Astrocyte (in vitro differentiated cells and primary cell): ENCODE data around the gene ROR1. TPM values are rescaled to one million over a fixed set of nuclear protein-coding genes. Genes with fewer than 3 reads are reported as not detected.

Experiments used
- DNase-seq: peaks from one replicate; pipeline ENCODE4 v3.0.0-alpha.2; 2010; ENCODE audit warnings: low read depth
- FAIRE-seq: peaks from 2 replicates; lab custom pipeline; 2011; peaks lifted over from hg19 to GRCh38; lab: Jason Lieb, UNC
- H2AFZ ChIP-seq: 2 replicates; pipeline ENCODE4 v1.6.0; 2012; ENCODE audit warnings: low read depth, low read length, inconsistent platforms
- H3K27ac ChIP-seq: 2 replicates; pipeline ENCODE4 v1.5.1; 2011; ENCODE audit warnings: low read depth, low read length, inconsistent platforms
- H3K27me3 ChIP-seq: 2 replicates; pipeline ENCODE4 v1.6.0; 2011; ENCODE audit warnings: low read length, inconsistent platforms; ENCODE audit not compliant: insufficient read depth
- H3K36me3 ChIP-seq: 2 replicates; pipeline ENCODE4 v1.5.1; 2011; ENCODE audit warnings: low read length, inconsistent platforms; ENCODE audit not compliant: insufficient read depth
- H3K4me1 ChIP-seq: 2 replicates; pipeline ENCODE4 v1.5.1; 2011; ENCODE audit warnings: low read length, inconsistent platforms; ENCODE audit not compliant: insufficient read depth
- H3K4me2 ChIP-seq: 2 replicates; pipeline ENCODE4 v1.6.0; 2012; ENCODE audit warnings: low read length, inconsistent platforms
- H3K4me3 ChIP-seq: 2 replicates; pipeline ENCODE4 v1.5.1; 2011; ENCODE audit warnings: low read depth, mild to moderate bottlenecking, low read length, inconsistent platforms; ENCODE audit not compliant: insufficient read depth
- H3K79me2 ChIP-seq: 2 replicates; pipeline ENCODE4 v1.6.0; 2012; ENCODE audit warnings: mild to moderate bottlenecking, low read length, inconsistent platforms; ENCODE audit not compliant: insufficient read depth
- H3K9ac ChIP-seq: 2 replicates; pipeline ENCODE4 v1.6.0; 2012; ENCODE audit warnings: mild to moderate bottlenecking, low read length, inconsistent platforms
- H3K9me3 ChIP-seq: 2 replicates; pipeline ENCODE4 v1.5.1; 2012; ENCODE audit warnings: low read depth, mild to moderate bottlenecking, low read length, inconsistent platforms; ENCODE audit not compliant: insufficient read depth
- H4K20me1 ChIP-seq: 2 replicates; pipeline ENCODE4 v1.6.0; 2012; ENCODE audit warnings: low read length, inconsistent platforms; ENCODE audit not compliant: insufficient read depth
- H3K27ac Mint-ChIP-seq: one replicate; pipeline ENCODE4 v1.8.0; 2021; ENCODE audit warnings: mild to moderate bottlenecking, mixed read lengths; ENCODE audit not compliant: unreplicated experiment
- H3K27me3 Mint-ChIP-seq: one replicate; pipeline ENCODE4 v1.8.0; 2021; ENCODE audit warnings: low read depth, mixed read lengths; ENCODE audit not compliant: unreplicated experiment
- H3K36me3 Mint-ChIP-seq: one replicate; pipeline ENCODE4 v1.8.0; 2021; ENCODE audit warnings: low read depth, mixed read lengths; ENCODE audit not compliant: unreplicated experiment
- H3K4me1 Mint-ChIP-seq: one replicate; pipeline ENCODE4 v1.8.0; 2021; ENCODE audit warnings: low read depth, mixed read lengths; ENCODE audit not compliant: unreplicated experiment
- H3K4me3 Mint-ChIP-seq: one replicate; pipeline ENCODE4 v1.8.0; 2021; ENCODE audit warnings: mild to moderate bottlenecking, moderate library complexity, mixed read lengths; ENCODE audit not compliant: unreplicated experiment
- H3K9me3 Mint-ChIP-seq: one replicate; pipeline ENCODE4 v1.8.0; 2021; ENCODE audit warnings: mild to moderate bottlenecking, mixed read lengths; ENCODE audit not compliant: unreplicated experiment
- EZH2 ChIP-seq: IDR thresholded peaks from 2 replicates; pipeline ENCODE4 v1.6.1; 2012; ENCODE audit warnings: mild to moderate bottlenecking, low read length, inconsistent platforms; ENCODE audit not compliant: insufficient read depth
- total RNA-seq: library from RNA; stranded (reverse); gene quantifications from 2 replicates; pipeline ENCODE4 v1.2.1, GENCODE V29; 2021
- TF ChIP-seq, protein P1 (sequence below): IDR thresholded peaks from 2 replicates; pipeline ENCODE4 v1.5.1; 2011; ENCODE audit warnings: low read depth, mild to moderate bottlenecking, inconsistent platforms, low read length, moderate library complexity; ENCODE audit not compliant: insufficient read depth

ROR1 gene
- total RNA-seq, 1 donor from 2014 or later = 38.3 TPM

- no peak overlapping the region for H3K9ac ChIP-seq
- FAIRE-seq = no peak
- H3K79me2 ChIP-seq = no peaks in the 10 kb centered on the region
- H3K36me3 Mint-ChIP-seq = peaks cover 17% of the 10 kb centered on the region
- H3K4me3 Mint-ChIP-seq = no peak overlapping the region
- H2AFZ ChIP-seq = no peak overlapping the region
- peaks cover 9% of the 10 kb centered on the region for H3K9me3 ChIP-seq
- no peaks in the 10 kb centered on the region for H3K36me3 ChIP-seq
- no peak overlapping the region for H3K4me2 ChIP-seq
- no peak for DNase-seq
- TF ChIP-seq, protein P1, sequence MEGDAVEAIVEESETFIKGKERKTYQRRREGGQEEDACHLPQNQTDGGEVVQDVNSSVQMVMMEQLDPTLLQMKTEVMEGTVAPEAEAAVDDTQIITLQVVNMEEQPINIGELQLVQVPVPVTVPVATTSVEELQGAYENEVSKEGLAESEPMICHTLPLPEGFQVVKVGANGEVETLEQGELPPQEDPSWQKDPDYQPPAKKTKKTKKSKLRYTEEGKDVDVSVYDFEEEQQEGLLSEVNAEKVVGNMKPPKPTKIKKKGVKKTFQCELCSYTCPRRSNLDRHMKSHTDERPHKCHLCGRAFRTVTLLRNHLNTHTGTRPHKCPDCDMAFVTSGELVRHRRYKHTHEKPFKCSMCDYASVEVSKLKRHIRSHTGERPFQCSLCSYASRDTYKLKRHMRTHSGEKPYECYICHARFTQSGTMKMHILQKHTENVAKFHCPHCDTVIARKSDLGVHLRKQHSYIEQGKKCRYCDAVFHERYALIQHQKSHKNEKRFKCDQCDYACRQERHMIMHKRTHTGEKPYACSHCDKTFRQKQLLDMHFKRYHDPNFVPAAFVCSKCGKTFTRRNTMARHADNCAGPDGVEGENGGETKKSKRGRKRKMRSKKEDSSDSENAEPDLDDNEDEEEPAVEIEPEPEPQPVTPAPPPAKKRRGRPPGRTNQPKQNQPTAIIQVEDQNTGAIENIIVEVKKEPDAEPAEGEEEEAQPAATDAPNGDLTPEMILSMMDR = no peak
- no peak for TF ChIP-seq EZH2
- H3K27ac ChIP-seq = no peak overlapping the region
- no peaks in the 10 kb centered on the region for H4K20me1 ChIP-seq
- H3K4me3 ChIP-seq = no peak overlapping the region
- no peaks in the 10 kb centered on the region for H3K27me3 ChIP-seq
- no peaks in the 10 kb centered on the region for H3K27me3 Mint-ChIP-seq
- H3K4me1 ChIP-seq = peaks cover 6% of the 10 kb centered on the region
- peaks cover 8% of the 10 kb centered on the region for H3K4me1 Mint-ChIP-seq
- H3K9me3 Mint-ChIP-seq = peaks cover 12% of the 10 kb centered on the region
- no peak overlapping the region for H3K27ac Mint-ChIP-seq
These were observed 176.2 kb downstream of the ROR1 start for GRCh38 chr1:63950023-63950422.

DNA sequence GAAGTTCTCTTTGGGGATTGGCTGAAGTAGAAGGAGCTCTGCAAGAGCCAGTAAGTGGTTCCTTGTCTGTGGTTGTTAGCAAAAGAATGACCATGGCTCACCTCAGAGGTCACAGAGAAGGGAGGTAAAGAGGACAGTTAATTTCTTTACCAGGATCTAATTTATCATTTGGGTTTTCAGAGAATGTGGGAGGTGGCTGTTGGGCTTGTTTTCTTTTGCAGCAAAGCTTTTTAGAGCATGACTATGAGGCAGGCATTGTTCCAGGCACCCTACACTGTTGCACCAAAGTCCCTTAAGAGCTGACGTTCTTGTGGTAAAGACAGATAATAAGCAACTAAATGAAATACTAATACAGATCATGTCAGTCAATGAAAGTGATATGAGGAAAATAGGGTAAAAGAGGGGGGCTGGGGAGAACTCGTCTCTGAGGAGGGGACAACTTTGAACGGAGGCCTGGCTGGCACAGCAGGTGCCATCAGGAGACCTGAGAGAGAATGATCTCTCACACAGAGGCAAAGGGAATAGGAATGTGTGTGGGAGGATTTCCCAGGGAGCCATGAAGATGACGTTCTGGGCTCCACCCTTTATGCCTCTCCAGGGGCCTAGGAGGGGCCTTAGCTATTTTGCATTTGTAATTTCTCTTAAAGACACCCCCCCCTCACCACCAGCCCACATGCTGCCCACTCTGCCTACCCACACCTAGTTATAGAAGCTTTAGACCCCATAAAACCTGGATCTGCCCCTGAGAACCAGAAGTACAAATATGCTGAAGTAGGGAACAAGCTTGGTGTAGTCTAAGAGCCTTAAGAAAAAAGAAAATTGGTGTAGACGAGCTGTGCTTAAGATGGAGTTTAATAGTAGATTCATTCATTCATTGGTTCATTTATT, 177.5 kb downstream of the ROR1 start:
- Histone ChIP-seq H3K4me3 (no peak overlapping the region), H3K4me2 (peak overlapping the region; percentile 15), H3K9me3 (peaks cover 9% of the 10 kb centered on the region), H3K27me3 (no peaks in the 10 kb centered on the region), H4K20me1 (no peaks in the 10 kb centered on the region), H3K79me2 (no peaks in the 10 kb centered on the region), H3K27ac (peak overlapping the region; percentile 38), H3K36me3 (no peaks in the 10 kb centered on the region), H3K9ac (no peak overlapping the region), H2AFZ (no peak overlapping the region), H3K4me1 (peaks cover 6% of the 10 kb centered on the region)
- Mint-ChIP-seq H3K9me3 (peaks cover 12% of the 10 kb centered on the region), H3K27me3 (no peaks in the 10 kb centered on the region), H3K4me1 (peaks cover 17% of the 10 kb centered on the region), H3K36me3 (peaks cover 17% of the 10 kb centered on the region), H3K4me3 (no peak overlapping the region), H3K27ac (peak overlapping the region; percentile 63)
- DNase-seq (peak; percentile 89), FAIRE-seq (peak; percentile 23)
- TF ChIP-seq, protein P1 = no peak
- no peak for TF ChIP-seq EZH2

DNA sequence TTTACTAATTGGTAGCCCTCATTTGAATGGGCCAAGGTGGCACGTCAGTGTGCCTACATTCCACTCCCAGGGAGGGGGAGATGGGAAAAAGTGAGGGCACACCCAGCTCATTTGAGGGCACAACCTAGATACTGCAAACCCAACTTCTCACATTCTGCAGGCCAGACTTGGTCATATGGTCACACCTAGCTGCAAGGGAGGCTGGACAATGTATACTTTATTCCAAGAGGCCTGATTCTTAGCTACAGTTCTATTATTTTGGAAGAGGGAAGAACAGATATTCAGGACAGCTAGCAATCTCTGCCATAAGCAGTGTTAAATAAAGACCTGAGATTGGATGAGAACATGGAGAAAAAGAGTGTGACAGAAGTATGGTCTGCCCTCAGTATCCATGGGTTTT, 180.4 kb downstream of the ROR1 start:
- no peaks in the 10 kb centered on the region for H3K27me3 Mint-ChIP-seq
- H3K36me3 Mint-ChIP-seq = peaks cover 26% of the 10 kb centered on the region
- Histone ChIP-seq H3K79me2 (no peaks in the 10 kb centered on the region), H2AFZ (no peak overlapping the region), H3K9ac (no peak overlapping the region), H3K4me3 (no peak overlapping the region), H3K9me3 (peaks cover 9% of the 10 kb centered on the region), H3K4me1 (no peaks in the 10 kb centered on the region), H3K36me3 (no peaks in the 10 kb centered on the region), H3K27me3 (no peaks in the 10 kb centered on the region), H3K27ac (no peak overlapping the region), H3K4me2 (no peak overlapping the region), H4K20me1 (peaks cover 5% of the 10 kb centered on the region)
- TF ChIP-seq, protein P1 = no peak
- TF ChIP-seq EZH2 = no peak
- peaks cover 18% of the 10 kb centered on the region for H3K4me1 Mint-ChIP-seq
- no peak overlapping the region for H3K4me3 Mint-ChIP-seq
- H3K27ac Mint-ChIP-seq = no peak overlapping the region
- no peak for FAIRE-seq
- H3K9me3 Mint-ChIP-seq = peaks cover 15% of the 10 kb centered on the region
- no peak for DNase-seq
